ENCODE results near the gene ZSCAN21.

- TF ChIP-seq CTCF (IDR thresholded peaks at IDR 0.05; ENCODE audit: low read depth, low read length) = no peak
- no peak for TF ChIP-seq POLR2A (IDR thresholded peaks at IDR 0.05; ENCODE audit: extremely low read depth, insufficient read length)
- no peak for TF ChIP-seq MAX (IDR thresholded peaks at IDR 0.05; ENCODE audit: low read depth, low read length)
- no peak for TF ChIP-seq MYC (IDR thresholded peaks at IDR 0.05; ENCODE audit: low read depth, low read length)
Observed at GRCh38 chr7:100082978-100083377, 33.4 kb downstream of the ZSCAN21 start.

All from NB4 (cell line).